ENCODE data around the gene SOS1. TPM values are rescaled to one million over a fixed set of nuclear protein-coding genes. Genes with fewer than 3 reads are reported as not detected.

SOS1 gene
- total and polyA plus RNA-seq, 2 donors (not counting 3 experiments of a cell fraction or from before 2014, with no cell fraction given): 22.2 to 32.5 TPM

- H3K27me3 ChIP-seq (ENCODE audit: control insufficient read depth in 2 of 2, insufficient read depth in 2 of 2, low read length in 2 of 2): no peaks in the 10 kb centered on the region
- no peaks in the 10 kb centered on the region for H3K4me1 ChIP-seq (ENCODE audit: control insufficient read depth, extremely low read depth, insufficient read depth, low read length)
- H3K9ac ChIP-seq (replicated peaks; ENCODE audit: extremely low read depth, insufficient read depth, low read length): no peak overlapping the region
- no peak for FAIRE-seq
- no peak overlapping the region for H3K4me3 ChIP-seq (replicated peaks in 1 of 3; ENCODE audit: insufficient read depth in 1 of 3, low read depth in 1 of 3, low read length in 3 of 3)
- dilution Hi-C loops (cut with MboI; ENCODE audit: extremely low pct_ligation_motif_present, low sequenced_read_pairs): no loop called here
- H3K36me3 ChIP-seq (ENCODE audit: control insufficient read depth in 2 of 2, extremely low read depth in 1 of 2, insufficient read depth in 2 of 2, low read length in 2 of 2): no peaks in the 10 kb centered on the region
- ChIA-PET POLR2A (no interaction called here), CTCF (interaction anchor here (1.0 kb wide), 2 partner anchors 8 to 24 kb away, joined by 3 to 4 read pairs; no protein-coding TSS in a partner anchor)
- DNase-seq (ENCODE audit: low read depth, low spot score): no peak
- no peak for TF ChIP-seq POLR2AphosphoS5 (IDR thresholded peaks at IDR 0.05; ENCODE audit: insufficient read depth, low read depth, low read length)
- no peak overlapping the region for H3K4me2 ChIP-seq (ENCODE audit: insufficient read depth, low read length)
- no peak overlapping the region for H3K27ac ChIP-seq (ENCODE audit: insufficient read depth, low read depth, low read length)
- BruUV-seq (replicated peaks): no TSS peak
- intact Hi-C loops (cut with micrococcal nuclease): no loop called here
- H3K9me1 ChIP-seq (replicated peaks; ENCODE audit: control insufficient read depth, extremely low read depth, insufficient read depth, low read length): no peaks in the 10 kb centered on the region
- H4K20me1 ChIP-seq (replicated peaks; ENCODE audit: control insufficient read depth, extremely low read depth, insufficient read depth, low read length): no peaks in the 10 kb centered on the region
- no peak overlapping the region for H2AFZ ChIP-seq (ENCODE audit: low read depth, low read length)
- H3K9me3 ChIP-seq (replicated peaks; ENCODE audit: control insufficient read depth, insufficient read depth, low read length): no peaks in the 10 kb centered on the region
- no peaks in the 10 kb centered on the region for H3K79me2 ChIP-seq (ENCODE audit: control insufficient read depth, insufficient read depth, low read length)
Measured at GRCh38 chr2:38971377-38971776, 149.5 kb downstream of the SOS1 start.

- no peaks in the 10 kb centered on the region for H3K79me2 ChIP-seq (ENCODE audit: control insufficient read depth, insufficient read depth, low read length)
- H4K20me1 ChIP-seq (replicated peaks; ENCODE audit: control insufficient read depth, extremely low read depth, insufficient read depth, low read length): no peaks in the 10 kb centered on the region
- H3K4me1 ChIP-seq (ENCODE audit: control insufficient read depth, extremely low read depth, insufficient read depth, low read length): no peaks in the 10 kb centered on the region
- no peak overlapping the region for H2AFZ ChIP-seq (ENCODE audit: low read depth, low read length)
- no peak overlapping the region for H3K4me3 ChIP-seq (replicated peaks in 1 of 3; ENCODE audit: insufficient read depth in 1 of 3, low read depth in 1 of 3, low read length in 3 of 3)
- no peak overlapping the region for H3K4me2 ChIP-seq (ENCODE audit: insufficient read depth, low read length)
- no peak overlapping the region for H3K9ac ChIP-seq (replicated peaks; ENCODE audit: extremely low read depth, insufficient read depth, low read length)
- ChIA-PET CTCF (no interaction called here), POLR2A (no interaction called here)
- intact Hi-C loops (cut with micrococcal nuclease): no loop called here
- dilution Hi-C loops (cut with MboI; ENCODE audit: extremely low pct_ligation_motif_present, low sequenced_read_pairs): no loop called here
- DNase-seq (ENCODE audit: low read depth, low spot score) (no peak), FAIRE-seq (no peak)
- H3K9me1 ChIP-seq (replicated peaks; ENCODE audit: control insufficient read depth, extremely low read depth, insufficient read depth, low read length): no peaks in the 10 kb centered on the region
- TF ChIP-seq MAX (IDR thresholded peaks at IDR 0.05; ENCODE audit: insufficient read depth, insufficient read length) (no peak), CTCF (IDR thresholded peaks at IDR 0.05; ENCODE audit: extremely low read depth in 1 of 2, insufficient read depth in 1 of 2, low read depth in 1 of 2, low read length in 2 of 2) (no peak), POLR2AphosphoS5 (IDR thresholded peaks at IDR 0.05; ENCODE audit: insufficient read depth, low read depth, low read length) (no peak), MYC (IDR thresholded peaks at IDR 0.05; ENCODE audit: low read depth, low read length) (no peak)
- H3K9me3 ChIP-seq (replicated peaks; ENCODE audit: control insufficient read depth, insufficient read depth, low read length): no peaks in the 10 kb centered on the region
- no TSS peak for BruUV-seq (replicated peaks)
- no peaks in the 10 kb centered on the region for H3K27me3 ChIP-seq (ENCODE audit: control insufficient read depth in 2 of 2, insufficient read depth in 2 of 2, low read length in 2 of 2)
- H3K36me3 ChIP-seq (ENCODE audit: control insufficient read depth in 2 of 2, extremely low read depth in 1 of 2, insufficient read depth in 2 of 2, low read length in 2 of 2): no peaks in the 10 kb centered on the region
- H3K27ac ChIP-seq (ENCODE audit: insufficient read depth, low read depth, low read length): no peak overlapping the region
Measured at GRCh38 chr2:38968021-38968420, 152.8 kb downstream of the SOS1 start.
